B cell (primary cell): ENCODE data around the gene CHRNA4. TPM values are rescaled to one million over a fixed set of nuclear protein-coding genes. Genes with fewer than 3 reads are reported as not detected.

ENCODE experiments used
- ATAC-seq: fragments of 200-7000 bp; cut with Tn5 transposase; one replicate; pipeline ENCODE4 v1.10.0; 2021; ENCODE audit warnings: low read depth, mild to moderate bottlenecking, moderate number of reproducible peaks, moderate library complexity
- CTCF ChIA-PET: fragments of 350-600 bp; sonication (Branson Sonifier 250); formaldehyde crosslinking; loops from one replicate; lab custom pipeline; 2021; ENCODE audit warnings: antibody characterized with exemption, inconsistent platforms; lab: Charles Lee
- POLR2A ChIA-PET: fragments of 350-600 bp; sonication (Branson Sonifier 250); formaldehyde crosslinking; loops from one replicate; lab custom pipeline; 2021; ENCODE audit warnings: antibody characterized with exemption; lab: Charles Lee
- DNase-seq: peaks from one replicate; pipeline ENCODE4 v3.0.0; 2013
- H2AFZ ChIP-seq: 2 replicates; pipeline ENCODE4 v1.6.1; 2012; ENCODE audit warnings: mild to moderate bottlenecking, low read depth, low read length; ENCODE audit not compliant: insufficient read depth, poor library complexity, severe bottlenecking
- H3K27ac ChIP-seq, 2 donors: 1 replicate in 1 of 2; 2 replicates in 1 of 2; pipeline ENCODE4 v1.5.1; 2012 to 2013; ENCODE audit warnings: low read length in 2 of 2, mild to moderate bottlenecking in 2 of 2, moderate library complexity in 1 of 2
- H3K27me3 ChIP-seq, 4 experiments: fragments of 200-600 bp in 1 of 4; sonication (generic) in 1 of 4; replicated peaks in 1 of 4; 1 replicate in 2 of 4; 2 replicates in 2 of 4; pipeline versions ENCODE4 v1.6.1 to v1.7.0; 2013 to 2016; ENCODE audit warnings: low read length in 3 of 4, mild to moderate bottlenecking in 2 of 4, mixed read lengths in 1 of 4, moderate library complexity in 1 of 4; ENCODE audit not compliant: insufficient read depth in 4 of 4, control insufficient read depth in 3 of 4; ENCODE audit errors: control extremely low read depth in 1 of 4
- H3K36me3 ChIP-seq, 2 experiments: replicated peaks in 1 of 2; 1 replicate in 1 of 2; 2 replicates in 1 of 2; pipeline versions ENCODE4 v1.6.1 to v1.7.1; 2013; ENCODE audit warnings: low read length in 1 of 2; ENCODE audit not compliant: insufficient read depth in 2 of 2, control insufficient read depth in 1 of 2; ENCODE audit errors: control extremely low read depth in 1 of 2, extremely low read depth in 1 of 2
- H3K4me1 ChIP-seq, 2 donors: fragments of 200-600 bp in 1 of 2; sonication (generic) in 1 of 2; 1 replicate in 1 of 2; 2 replicates in 1 of 2; pipeline versions ENCODE4 v1.5.1 to v1.6.1; 2013 to 2017; ENCODE audit warnings: low read length in 2 of 2; ENCODE audit not compliant: control insufficient read depth in 2 of 2, insufficient read depth in 2 of 2
- H3K4me2 ChIP-seq: replicated peaks from 2 replicates; pipeline ENCODE3; 2012; ENCODE audit warnings: mild to moderate bottlenecking, low read depth, low read length; ENCODE audit not compliant: poor library complexity, severe bottlenecking
- H3K4me3 ChIP-seq, 5 experiments: fragments of 200-600 bp in 1 of 5; sonication (generic) in 1 of 5; 1 replicate in 3 of 5; 2 replicates in 2 of 5; pipeline versions ENCODE4 v1.5.1 to v1.7.0; 2011 to 2016; ENCODE audit warnings: low read length in 4 of 5, mild to moderate bottlenecking in 4 of 5, low read depth in 2 of 5, control low read depth in 1 of 5, moderate library complexity in 1 of 5; ENCODE audit not compliant: insufficient read depth in 1 of 5; ENCODE audit errors: control extremely low read depth in 1 of 5, extremely low read depth in 1 of 5
- H3K79me2 ChIP-seq: fragments of 200-600 bp; sonication (generic); one replicate; pipeline ENCODE4 v1.6.0; 2016; ENCODE audit warnings: low read length; ENCODE audit not compliant: control insufficient read depth, insufficient read depth
- H3K9ac ChIP-seq: fragments of 200-600 bp; sonication (generic); 2 replicates; pipeline ENCODE4 v1.6.1; 2017; ENCODE audit warnings: mild to moderate bottlenecking, low read length, moderate library complexity
- H3K9me3 ChIP-seq, 3 donors: one replicate each; pipeline versions ENCODE4 v1.6.1 to v1.7.1; 2013; ENCODE audit warnings: low read length in 2 of 3; ENCODE audit not compliant: control insufficient read depth in 2 of 3, insufficient read depth in 1 of 3; ENCODE audit errors: control extremely low read depth in 1 of 3
- H4K20me1 ChIP-seq: 2 replicates; pipeline ENCODE4 v1.6.0; 2012; ENCODE audit warnings: mild to moderate bottlenecking, low read length; ENCODE audit not compliant: insufficient read depth, control insufficient read depth, poor library complexity, severe bottlenecking
- H3K27ac Mint-ChIP-seq: one replicate; pipeline ENCODE4 v1.8.0; 2021; ENCODE audit warnings: mixed read lengths
- H3K27me3 Mint-ChIP-seq: one replicate; pipeline ENCODE4 v1.8.0; 2021; ENCODE audit warnings: mixed read lengths
- H3K4me1 Mint-ChIP-seq: one replicate; pipeline ENCODE4 v1.8.0; 2021; ENCODE audit warnings: mixed read lengths
- H3K4me3 Mint-ChIP-seq: one replicate; pipeline ENCODE4 v1.8.0; 2021; ENCODE audit warnings: mixed read lengths
- H3K9me3 Mint-ChIP-seq: one replicate; pipeline ENCODE4 v1.8.0; 2022; ENCODE audit warnings: mixed read lengths; ENCODE audit not compliant: insufficient read depth
- EZH2 ChIP-seq: IDR thresholded peaks from 2 replicates; pipeline ENCODE4 v1.6.1; 2012; ENCODE audit warnings: borderline replicate concordance, low read depth, mild to moderate bottlenecking, moderate library complexity, low read length; ENCODE audit not compliant: insufficient read depth, poor library complexity, severe bottlenecking
- WGBS: methylation state at CpG from one replicate; pipeline ENCODE4 v1.1.5; 2013; ENCODE audit warnings: missing lambda C conversion rate; ENCODE audit not compliant: insufficient coverage; 5-methylcytosine and 5-hydroxymethylcytosine counted together
- intact Hi-C: fragments of 100-400 bp; cut with micrococcal nuclease; formaldehyde crosslinking; loops from one replicate; pipeline ENCODE4 v1.10.0; 2022
- polyA plus RNA-seq: library from polyadenylated mRNA; depleted of rRNA; stranded (reverse); fragments of >200 nt; gene quantifications from 2 replicates; pipeline ENCODE4 v1.2.3, GENCODE V29; 2012
- total RNA-seq, 2 donors: library from RNA; stranded (reverse); fragments of 120-200 nt in 1 of 2; gene quantifications; 1 replicate in 1 of 2; 2 replicates in 1 of 2; pipeline versions ENCODE4 v1.2.3 to v1.2.4, GENCODE V29; 2013 to 2022
- TF ChIP-seq, protein P1 (sequence below): fragments of 200-600 bp; IDR thresholded peaks from one replicate; pipeline ENCODE4 v1.8.0; 2022; ENCODE audit warnings: antibody characterized with exemption, mild to moderate bottlenecking

Gene CHRNA4
- total and polyA plus RNA-seq, 2 donors (not counting 1 experiment from before 2014, with no cell fraction given) = not detected

DNA sequence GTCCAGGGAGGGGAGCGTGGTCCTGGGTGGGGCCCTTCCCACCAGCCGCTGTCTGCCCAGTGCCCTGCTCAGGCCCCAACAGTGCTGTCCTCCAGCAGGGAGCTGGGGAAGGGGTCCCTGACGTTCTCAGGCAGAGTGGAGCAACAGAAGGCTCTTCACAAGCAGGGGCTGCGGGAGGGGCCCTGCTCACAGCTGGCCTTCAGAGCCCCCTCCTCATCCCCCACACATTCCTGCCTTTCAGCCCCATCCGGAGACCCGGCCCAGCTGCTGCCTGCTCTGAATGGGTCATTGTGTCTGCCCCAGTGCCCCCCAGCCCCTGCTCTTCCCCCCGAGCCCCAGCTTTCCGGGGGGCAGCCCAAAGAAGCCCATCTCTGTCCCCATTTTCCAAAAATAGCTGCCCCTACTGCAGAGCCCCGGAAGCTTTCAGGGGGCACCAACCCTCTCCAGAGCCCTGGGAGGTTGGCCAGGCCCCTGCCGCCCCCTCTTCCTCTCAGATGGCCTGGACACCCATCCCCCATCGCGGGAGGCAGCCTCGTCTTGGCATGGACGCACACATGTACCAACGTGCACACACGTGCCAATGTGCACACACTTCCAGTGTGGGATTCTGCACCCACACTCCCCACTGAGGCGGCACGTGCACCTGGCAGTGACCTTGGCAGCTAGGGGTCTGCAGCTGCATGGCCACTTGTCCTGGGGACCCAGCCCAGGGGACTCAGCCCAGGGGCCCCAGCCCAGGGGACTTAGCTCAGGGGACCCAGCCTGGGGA, 64.4 kb downstream of the CHRNA4 start:
- Histone ChIP-seq H3K9ac (no peak overlapping the region), H3K4me1 (no peaks in the 10 kb centered on the region), H3K79me2 (no peaks in the 10 kb centered on the region), H3K27ac (no peak overlapping the region), H2AFZ (no peak overlapping the region), H3K4me2 (no peak overlapping the region), H3K9me3 (peaks cover 0 to 10% (median 4%) of the 10 kb centered on the region in 3 donors), H3K4me3 (no peak overlapping the region), H3K27me3 (peaks cover 0 to 36% (median 0%) of the 10 kb centered on the region in 4 experiments), H4K20me1 (no peaks in the 10 kb centered on the region), H3K36me3 (no peaks in the 10 kb centered on the region)
- CTCF ChIA-PET = no interaction called here
- Mint-ChIP-seq H3K4me1 (no peaks in the 10 kb centered on the region), H3K9me3 (peaks cover 5% of the 10 kb centered on the region), H3K27me3 (peaks cover 36% of the 10 kb centered on the region), H3K4me3 (no peak overlapping the region), H3K27ac (no peak overlapping the region)
- TF ChIP-seq, protein P1, sequence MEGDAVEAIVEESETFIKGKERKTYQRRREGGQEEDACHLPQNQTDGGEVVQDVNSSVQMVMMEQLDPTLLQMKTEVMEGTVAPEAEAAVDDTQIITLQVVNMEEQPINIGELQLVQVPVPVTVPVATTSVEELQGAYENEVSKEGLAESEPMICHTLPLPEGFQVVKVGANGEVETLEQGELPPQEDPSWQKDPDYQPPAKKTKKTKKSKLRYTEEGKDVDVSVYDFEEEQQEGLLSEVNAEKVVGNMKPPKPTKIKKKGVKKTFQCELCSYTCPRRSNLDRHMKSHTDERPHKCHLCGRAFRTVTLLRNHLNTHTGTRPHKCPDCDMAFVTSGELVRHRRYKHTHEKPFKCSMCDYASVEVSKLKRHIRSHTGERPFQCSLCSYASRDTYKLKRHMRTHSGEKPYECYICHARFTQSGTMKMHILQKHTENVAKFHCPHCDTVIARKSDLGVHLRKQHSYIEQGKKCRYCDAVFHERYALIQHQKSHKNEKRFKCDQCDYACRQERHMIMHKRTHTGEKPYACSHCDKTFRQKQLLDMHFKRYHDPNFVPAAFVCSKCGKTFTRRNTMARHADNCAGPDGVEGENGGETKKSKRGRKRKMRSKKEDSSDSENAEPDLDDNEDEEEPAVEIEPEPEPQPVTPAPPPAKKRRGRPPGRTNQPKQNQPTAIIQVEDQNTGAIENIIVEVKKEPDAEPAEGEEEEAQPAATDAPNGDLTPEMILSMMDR = no peak
- TF ChIP-seq EZH2 = no peak
- no peak for ATAC-seq
- intact Hi-C loops = no loop called here
- no peak for DNase-seq
- 71% methylated on average over 18 of the region's 18 CpGs for WGBS
- POLR2A ChIA-PET = no interaction called here

- Histone ChIP-seq H3K27ac (no peak overlapping the region), H2AFZ (no peak overlapping the region), H3K36me3 (no peaks in the 10 kb centered on the region), H3K79me2 (no peaks in the 10 kb centered on the region), H3K27me3 (peaks cover 0 to 36% (median 0%) of the 10 kb centered on the region in 4 experiments), H3K9ac (no peak overlapping the region), H3K4me3 (no peak overlapping the region), H4K20me1 (no peaks in the 10 kb centered on the region), H3K9me3 (peaks cover 0 to 8% (median 0%) of the 10 kb centered on the region in 3 donors), H3K4me1 (no peaks in the 10 kb centered on the region), H3K4me2 (no peak overlapping the region)
- no peaks in the 10 kb centered on the region for H3K4me1 Mint-ChIP-seq
- no peak overlapping the region for H3K4me3 Mint-ChIP-seq
- ATAC-seq (no peak), DNase-seq (no peak)
- H3K27me3 Mint-ChIP-seq = peaks cover 30% of the 10 kb centered on the region
- WGBS = 22% methylated on average over 19 of the region's 20 CpGs
- POLR2A ChIA-PET = no interaction called here
- CTCF ChIA-PET = no interaction called here
- peaks cover 2% of the 10 kb centered on the region for H3K9me3 Mint-ChIP-seq
- intact Hi-C loops = no loop called here
- no peak for TF ChIP-seq EZH2
- TF ChIP-seq, protein P1 = no peak
- no peak overlapping the region for H3K27ac Mint-ChIP-seq
Observed at GRCh38 chr20:63295846-63296245, 65.3 kb downstream of the CHRNA4 start.
